A172 (cell line): ENCODE data around the gene ZNF282. TPM values are rescaled to one million over a fixed set of nuclear protein-coding genes. Genes with fewer than 3 reads are reported as not detected.

ENCODE experiments used
- DNase-seq: peaks from one replicate; pipeline ENCODE4 v3.0.0-alpha.2; 2015; ENCODE audit warnings: low spot score
- total RNA-seq: library from RNA; depleted of rRNA; stranded (reverse); fragments of >200 nt; shearing (Covaris generic); gene quantifications from 2 replicates; pipeline ENCODE4 v1.2.3, GENCODE V29; 2014; rRNA removed

The ZNF282 gene
- total RNA-seq = 18.0 and 19.1 TPM in 2 replicates

DNA sequence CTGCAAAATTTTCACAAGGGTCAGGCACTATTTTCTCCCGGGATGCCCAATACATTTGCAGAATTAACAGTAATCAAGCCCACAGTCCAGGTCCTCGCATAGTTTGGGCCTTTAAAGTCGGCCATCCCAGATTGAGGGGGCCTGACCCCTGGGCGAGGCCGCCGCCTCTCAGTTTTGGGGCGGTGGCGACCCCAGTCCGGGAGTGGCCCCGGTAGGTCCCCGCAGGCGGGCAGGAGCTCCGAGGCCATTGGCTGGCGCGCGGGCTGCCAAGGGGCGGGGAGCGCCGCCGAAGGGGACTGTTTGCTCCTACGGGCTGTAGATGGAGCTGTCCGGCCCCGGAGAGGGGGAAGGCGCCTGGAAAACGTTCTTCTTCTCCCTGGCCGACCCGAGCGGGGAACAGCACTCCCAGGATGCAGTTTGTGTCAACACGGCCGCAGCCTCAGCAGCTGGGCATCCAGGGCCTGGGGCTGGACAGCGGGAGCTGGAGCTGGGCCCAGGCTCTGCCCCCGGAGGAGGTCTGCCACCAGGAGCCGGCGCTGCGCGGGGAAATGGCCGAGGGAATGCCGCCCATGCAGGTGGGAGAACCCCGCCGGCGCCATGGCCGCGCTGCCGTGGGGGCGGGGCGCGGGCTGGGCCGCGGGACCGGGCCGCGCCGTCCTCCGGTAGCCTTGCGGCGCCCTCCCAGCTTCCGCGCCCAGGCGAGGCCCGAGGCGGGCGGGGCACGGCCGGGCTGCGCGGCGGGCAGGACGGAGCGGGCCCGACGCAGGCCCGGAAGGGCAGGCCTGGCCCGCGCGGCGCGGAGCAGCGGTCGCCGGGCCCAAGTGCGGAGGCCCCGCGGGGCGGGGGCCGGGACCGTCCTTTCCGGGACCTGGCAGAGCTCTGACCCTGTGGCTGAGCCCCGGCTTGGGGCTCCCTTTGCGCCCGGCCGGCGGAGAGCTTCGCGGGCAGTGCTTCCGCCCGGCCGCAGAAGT is at the start of gene ZNF282:
TSS of gene ZNF282 (plus strand) at position 367 of the 971 bp plus-strand sequence. CDS start at position 411, 44 bp downstream.
- DNase-seq = peak; percentile 86

DNA sequence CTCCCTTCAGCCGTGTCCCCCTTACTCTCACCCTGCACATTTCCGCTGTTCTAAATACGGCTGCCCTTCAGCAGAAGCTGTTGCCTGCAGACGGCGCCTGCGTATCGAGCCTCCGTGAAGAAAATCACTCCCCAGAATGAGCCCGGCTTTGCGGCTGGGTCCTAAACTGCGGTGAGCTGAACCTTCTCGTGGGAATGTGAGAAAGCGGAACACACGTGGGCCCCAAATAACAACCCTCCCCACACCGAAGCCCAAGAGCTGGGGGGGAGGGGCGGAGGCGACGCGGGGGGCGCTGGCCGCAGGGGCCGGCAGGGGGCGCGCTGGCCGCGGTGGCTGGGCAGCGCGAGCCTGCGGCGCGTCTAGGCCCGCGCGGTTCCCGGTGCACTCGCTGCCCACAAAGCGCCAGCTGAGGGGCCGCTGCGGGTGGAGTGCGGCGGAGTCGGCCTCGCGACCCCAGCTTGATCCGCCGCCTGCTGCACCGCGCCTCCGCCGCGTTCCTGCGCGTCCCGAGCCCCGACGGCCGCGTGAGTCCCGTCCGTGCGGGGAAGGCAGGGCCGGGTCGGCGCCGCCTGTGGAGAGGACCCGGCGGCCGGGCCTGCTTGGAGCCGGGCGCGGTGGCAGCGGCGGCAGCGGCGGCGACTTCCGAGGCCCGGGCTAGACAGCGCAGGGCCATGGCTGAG is 48.1 kb upstream of the ZNF282 start, which contains the start of gene ZNF398:
TSS of gene ZNF398 (plus strand) at position 382 of the 680 bp plus-strand sequence. CDS start at position 672, 290 bp downstream.
- peak; percentile 22 for DNase-seq

DNA sequence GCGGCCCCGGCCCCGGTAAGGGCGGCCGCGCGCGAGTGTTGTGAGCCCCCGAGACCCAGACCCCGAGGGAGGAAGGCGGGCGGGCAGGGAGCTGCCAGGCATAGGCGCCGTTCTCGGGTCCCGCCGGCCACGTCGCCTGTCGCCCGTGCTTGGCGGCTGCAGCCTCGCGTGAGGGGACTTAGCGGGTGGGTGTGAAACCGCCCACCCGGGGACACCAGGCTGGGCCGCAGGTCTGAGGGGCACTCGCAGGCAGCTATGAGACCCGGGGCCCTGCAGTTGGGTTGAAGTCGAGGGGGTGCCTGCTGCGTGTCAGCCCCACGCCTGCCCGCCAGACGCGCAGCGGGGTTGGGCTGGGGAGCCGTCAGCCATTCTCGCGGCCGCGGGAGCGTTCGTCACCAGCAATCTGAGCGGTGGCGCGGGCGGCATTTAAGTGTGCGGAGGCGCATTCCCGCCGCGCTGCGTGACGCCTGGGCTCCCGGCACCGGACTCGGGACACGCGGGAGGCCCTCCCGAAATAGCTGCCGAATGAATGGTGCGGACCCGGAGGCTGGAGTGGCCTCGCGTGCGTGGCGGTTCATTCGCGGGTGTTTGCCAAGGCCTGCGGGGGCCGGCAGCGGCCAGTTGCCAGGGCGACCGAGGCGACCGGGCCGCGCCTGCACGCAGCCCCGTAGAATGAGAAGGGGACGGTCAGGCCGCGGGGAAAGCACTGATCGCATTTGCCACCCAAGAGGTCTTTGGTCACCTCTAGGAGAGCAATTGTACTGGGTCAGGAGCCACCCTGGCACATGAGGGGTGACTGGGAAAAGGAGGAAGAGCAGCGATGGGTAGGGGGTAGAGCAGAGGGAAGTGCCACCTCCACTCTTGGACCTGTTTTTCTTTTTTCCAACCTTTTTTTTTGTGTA is 47.3 kb upstream of the ZNF282 start:
- DNase-seq = no peak

DNA sequence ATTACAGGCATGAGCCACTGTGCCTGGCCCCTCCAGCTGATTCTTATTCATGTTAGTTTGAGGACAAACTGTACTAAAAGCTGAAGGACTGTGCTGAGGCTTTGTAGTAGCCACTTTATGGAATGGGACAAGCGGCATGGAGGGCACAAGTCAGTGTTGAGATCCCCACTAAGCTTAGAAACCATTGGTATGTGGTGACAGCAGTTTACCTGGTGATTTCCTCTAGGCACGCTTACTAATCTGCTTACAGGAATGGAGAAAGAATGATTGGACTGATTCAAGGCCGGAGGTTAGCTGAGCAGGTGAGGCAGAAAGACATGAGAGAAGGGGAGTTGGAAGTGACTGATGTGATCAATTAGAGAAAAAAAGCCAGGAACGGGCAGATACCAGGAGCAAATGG is 44.4 kb upstream of the ZNF282 start:
- DNase-seq = no peak

DNA sequence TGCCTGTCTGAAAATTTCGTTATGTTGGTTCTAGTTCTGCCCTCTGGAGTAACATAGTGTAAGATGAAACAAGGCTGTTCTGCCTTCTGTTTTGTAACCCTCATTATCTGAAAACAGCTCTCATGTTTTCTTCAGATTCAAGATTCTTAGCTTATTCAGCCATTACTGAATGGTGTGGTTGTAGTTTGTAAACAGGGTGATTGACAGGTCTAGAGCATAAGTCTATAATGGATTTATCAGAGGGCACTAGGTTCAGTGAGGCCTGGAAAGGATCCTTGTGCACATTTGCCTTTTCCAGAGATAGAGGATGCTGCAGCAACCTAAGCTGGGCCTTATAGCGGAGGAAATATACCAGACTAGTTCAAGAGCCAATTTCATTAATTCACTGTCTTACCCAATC is 42.0 kb upstream of the ZNF282 start:
- no peak for DNase-seq

DNA sequence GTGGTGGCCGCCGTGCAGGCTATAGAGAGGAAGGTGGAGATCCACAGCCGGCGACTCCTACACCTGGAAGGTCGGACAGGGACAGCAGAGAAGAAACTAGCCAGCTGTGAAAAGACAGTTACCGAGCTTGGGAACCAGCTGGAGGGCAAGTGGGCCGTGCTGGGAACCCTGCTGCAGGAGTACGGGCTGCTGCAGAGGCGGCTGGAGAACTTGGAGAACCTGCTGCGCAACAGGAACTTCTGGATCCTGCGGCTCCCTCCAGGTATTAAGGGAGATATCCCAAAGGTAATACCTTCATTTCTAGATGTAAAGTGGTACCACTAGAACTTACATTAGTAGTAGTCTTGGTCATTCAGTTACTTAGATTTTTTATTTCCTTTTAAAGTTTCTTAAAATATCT is 41.3 kb upstream of the ZNF282 start:
- no peak for DNase-seq

DNA sequence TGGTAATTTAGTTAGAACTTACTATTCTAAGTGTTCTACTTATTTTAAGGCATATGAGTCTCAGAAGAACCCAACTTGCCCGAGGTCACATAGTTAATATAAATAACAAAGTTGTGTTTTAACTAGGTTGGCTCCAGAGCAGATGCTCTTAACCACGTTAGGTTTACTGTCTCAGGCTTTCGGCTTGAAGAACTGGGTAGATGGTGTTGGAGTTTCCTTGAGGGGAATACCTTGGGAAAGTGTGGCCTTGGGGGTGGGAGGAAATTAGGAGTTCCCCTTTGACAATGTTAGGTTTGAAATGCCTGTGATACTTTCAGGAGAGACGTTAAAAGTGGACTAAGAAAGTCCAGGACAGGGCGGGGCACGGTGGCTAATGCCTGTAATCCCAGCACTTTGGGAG is 38.4 kb upstream of the ZNF282 start:
- DNase-seq = no peak

DNA sequence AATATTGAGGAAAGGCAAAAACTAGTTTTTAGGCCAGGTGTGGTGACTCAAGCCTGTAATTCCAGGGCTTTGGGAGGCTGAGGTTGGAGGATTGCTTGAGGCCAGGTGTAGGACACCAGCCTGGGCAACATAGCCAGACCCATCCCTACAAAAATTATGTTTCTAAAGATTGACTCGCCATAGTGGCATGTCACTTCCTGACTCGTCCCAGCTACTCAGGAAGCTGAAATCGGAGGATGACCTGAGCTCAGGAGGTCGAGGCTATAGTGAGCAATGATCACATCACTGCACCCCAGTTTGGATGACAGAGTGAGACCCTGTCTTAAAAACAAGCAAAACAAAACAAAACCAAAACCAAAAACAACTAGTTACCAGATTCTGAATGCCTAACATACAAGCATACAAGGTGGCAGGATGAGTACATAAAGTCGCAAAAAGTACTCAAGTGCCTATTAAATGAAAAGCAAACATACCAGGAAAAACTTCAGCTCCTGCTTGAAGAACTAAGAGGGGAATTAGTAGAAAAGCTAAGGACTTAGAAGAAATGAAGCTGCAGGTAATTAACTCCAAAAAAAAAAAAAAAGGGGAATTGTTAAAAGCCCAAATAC is 34.0 kb upstream of the ZNF282 start:
- DNase-seq = peak; percentile 45

DNA sequence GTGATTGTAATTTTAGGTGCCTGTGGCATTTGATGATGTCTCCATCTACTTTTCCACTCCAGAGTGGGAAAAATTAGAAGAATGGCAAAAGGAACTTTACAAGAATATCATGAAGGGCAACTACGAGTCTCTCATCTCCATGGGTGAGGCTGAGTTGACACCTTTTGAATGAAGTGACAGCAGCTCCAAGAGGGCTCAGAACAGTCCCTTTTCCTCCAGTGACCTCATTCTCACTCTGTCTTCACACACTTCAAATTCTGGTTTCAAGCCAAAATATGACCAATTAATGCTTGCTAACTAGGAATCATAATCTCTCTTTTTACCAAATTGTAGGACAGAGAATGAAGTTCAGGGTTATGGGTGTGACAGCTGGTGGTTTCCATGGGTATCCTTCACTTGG is 29.2 kb upstream of the ZNF282 start:
- DNase-seq = no peak

DNA sequence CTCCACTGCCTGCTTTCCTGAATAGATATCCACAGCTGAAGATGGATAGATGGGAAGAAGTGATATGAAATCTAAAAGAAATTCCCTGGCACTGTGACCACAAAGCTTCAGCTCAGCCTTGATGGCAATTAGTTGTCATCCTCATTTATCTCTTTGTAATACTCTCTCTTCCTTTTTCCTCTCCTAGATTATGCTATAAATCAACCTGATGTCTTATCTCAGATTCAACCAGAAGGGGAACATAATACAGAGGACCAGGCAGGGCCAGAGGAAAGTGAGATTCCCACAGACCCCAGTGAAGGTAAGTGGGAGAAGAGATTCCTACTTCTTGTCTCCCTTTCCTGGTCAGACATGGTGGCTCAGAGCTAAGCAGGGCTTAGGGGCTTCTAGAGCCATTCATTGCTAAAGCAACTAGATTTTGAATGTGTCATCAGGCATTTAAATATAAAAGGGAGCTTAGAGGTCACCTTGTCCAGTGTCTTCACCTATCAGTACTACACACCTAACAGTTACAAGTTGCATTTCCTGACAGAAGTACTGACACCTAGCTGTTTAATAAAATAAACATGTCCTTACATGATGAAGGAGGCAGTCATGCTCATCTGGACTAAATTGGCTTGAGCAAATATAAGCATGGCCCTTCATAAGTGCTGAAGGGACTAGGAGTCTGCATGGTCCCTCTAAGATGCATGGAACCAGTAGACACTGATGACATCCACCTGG is 28.6 kb upstream of the ZNF282 start:
- no peak for DNase-seq

DNA sequence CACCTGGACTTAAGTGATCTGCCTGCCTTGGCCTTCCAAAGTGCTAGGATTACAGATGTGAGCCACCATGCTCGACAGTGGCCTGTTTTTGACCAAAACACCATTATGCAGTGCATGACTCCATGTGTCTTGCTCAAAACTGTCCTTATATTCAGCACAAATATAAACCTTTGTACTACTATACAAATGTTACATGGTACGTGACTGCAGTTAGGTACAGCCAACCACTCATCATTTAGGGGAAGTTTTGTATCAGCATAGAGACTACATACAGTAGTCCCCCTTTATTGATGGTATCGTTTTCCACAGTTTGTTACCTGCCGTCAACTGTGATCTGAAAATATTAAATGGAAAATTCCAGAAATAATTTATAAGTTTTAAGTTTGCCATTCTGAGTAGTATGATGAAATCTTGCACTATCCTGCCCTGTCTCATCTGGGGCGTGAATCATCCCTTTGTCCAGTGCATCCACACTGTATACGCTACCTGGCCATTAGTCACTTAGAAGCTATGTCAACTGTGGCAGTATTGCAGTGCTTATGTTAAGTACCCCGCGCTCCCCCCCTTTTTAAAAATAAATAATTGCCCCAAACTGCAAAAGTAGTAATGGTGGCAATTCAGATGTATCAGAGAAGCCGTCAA is 23.3 kb upstream of the ZNF282 start:
- peak; percentile 51 for DNase-seq

DNA sequence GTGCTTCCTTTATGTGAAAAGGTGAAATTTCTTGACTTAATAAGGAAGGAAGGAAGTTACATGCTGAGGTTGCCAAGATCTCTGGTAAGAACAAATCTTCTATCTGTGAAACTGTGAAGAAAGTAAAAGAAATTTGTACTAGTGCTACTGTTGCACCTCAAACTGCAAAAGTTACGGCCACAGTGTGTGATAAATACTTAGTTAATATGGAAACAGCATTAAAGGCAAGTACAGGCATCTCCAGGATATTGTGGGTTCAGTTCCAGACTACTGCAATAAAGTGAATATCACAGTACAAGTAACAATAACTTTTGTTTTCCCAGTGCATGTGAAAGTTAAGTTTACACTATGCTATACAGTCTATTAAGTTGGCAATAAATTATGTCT is 22.8 kb upstream of the ZNF282 start:
- DNase-seq = no peak

DNA sequence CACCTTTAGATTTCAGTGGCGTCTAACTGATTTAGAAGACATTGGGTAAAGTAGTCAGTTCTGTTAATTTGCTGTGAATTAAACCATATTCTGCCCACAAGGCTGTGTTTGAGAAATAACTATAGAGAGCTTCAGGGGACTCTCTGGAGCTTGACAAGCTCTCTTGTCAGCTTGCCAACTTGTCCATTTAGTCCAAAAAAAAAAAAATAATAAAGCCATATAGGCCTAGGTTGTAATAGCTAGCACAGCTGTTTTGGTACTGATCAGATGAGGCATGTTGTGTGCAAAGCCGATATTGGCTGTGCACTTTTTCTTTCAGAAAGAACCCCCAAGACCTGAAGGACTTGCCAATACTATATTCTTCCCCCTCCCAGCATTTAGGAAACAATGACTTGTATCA is 20.2 kb upstream of the ZNF282 start:
- DNase-seq = no peak

DNA sequence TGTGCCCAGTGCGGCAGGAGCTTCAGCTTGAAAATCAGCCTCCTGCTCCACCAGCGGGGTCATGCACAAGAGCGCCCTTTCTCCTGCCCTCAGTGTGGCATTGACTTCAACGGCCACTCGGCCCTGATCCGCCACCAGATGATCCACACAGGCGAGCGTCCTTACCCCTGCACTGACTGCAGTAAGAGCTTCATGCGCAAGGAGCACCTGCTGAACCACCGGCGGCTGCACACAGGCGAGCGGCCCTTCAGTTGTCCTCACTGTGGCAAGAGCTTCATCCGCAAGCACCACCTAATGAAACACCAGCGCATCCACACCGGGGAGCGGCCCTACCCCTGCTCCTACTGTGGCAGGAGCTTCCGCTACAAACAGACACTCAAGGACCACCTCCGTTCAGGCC is 16.1 kb upstream of the ZNF282 start:
- no peak for DNase-seq

DNA sequence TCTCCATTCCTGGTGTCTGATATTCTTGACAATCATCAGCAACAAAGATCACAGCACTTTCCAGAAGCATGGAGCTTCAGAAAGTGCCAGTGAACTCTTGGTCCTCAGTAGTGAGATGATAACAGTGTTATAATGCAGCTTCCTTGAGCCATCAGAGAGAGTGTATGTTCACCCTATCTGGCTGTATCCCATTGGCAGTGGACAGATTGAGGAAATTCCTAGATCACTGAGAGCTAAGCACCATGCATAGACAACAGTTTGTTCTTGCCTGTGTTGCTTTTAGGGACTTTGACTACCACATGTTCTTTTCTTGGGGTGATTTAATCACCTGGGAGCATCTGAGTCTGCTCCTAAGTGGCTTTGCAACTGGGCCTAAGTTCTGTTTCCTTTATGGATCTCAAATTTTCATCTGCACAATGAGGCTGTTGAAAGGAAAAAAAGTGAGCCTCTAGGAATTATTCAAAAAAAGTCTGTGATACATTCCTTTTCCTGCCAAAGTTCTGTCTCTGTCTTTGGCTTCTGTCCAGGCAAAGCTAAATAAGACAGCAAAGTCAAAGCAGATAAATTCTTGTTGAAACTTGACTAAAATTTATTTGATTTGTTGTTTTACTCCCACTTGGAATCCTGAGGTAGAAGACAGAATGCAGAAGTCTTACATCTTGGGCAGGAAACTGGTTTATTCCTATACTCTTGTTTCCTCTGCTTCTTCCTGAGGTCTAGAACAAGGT is 14.5 kb upstream of the ZNF282 start:
- DNase-seq = no peak

DNA sequence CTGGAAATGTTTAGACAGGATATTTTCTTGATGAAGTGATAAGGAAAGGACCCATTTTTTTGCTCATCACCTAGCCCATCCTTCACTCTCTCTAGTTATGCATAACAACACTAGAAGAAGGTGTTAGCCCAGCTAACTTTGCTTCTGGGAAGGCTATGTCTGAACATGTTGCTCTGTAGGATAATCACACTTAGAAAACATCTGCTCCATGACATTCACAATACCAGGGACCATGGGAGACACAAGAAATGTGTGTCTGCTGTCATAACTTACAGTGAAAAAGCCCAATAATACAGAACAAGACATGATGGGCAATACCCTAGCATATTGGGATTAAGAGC is 13.9 kb upstream of the ZNF282 start:
- no peak for DNase-seq

DNA sequence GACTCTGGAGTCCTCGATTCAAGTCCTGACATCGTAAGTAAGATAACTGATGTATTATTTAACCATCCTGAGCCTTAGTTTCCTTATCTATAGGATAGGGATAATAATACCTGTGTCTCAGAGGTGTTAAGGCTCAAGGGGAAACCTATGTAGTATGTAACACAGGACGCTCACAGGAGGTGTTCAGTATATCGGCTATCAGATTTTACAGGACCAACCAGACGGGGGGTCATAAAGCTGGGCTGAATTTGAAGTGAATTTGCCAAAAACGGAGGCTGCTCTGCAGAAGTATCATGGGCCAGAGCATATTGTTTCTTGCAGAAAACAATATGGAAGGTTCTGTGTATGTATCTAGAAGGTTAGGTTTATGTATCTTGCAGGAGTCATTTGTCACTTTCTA is 11.1 kb upstream of the ZNF282 start:
- DNase-seq = no peak

DNA sequence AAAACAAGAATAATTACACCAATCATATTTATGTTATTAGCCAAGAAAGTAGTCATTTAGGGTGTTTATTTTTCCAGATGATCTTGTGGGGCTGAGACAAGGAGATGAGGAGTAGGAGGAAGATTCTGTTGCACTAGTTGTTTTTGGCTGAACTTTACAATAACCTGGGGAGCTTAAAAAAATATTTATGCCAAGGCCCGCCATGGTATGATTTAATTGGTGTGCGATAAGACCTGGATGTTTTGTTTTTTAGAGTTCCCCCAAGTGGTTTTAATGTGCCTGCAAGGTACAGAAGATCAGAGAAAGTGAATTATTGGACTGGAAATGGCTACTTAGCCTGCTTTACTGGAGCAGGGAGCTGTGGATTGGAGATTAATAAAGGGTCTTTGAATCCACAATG is 7.1 kb upstream of the ZNF282 start:
- DNase-seq = no peak

DNA sequence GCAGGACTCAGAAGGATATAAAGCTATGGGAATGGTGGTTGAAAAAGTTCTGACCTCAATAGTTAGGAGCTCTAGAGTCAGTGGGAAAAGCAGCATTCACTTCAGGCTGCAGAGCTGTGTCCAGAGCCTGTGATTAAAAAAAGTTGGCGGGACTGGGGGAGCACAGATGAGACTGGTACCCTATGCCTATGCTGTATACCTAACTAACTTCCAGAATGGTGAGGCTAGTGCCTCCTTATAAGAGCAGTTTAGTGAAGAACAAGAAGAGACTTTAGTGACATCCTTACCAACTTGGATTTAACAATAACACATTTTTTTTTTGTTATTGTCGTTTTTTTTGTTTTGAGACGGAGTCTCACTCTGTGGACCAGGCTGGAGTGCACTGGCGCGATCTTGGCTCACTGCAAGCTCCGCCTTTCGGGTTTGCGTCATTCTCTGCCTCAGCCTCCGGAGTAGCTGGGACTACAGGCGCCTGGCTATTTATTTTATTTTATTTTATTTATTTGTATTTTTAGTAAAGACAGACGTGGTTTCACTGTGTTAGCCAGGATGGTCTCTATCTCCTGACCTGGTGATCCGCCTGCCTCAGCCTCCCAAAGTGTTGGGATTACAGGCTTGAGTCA is 6.6 kb upstream of the ZNF282 start:
- no peak for DNase-seq
